PC-3 (cell line): Measurements from ENCODE around the gene KRT80.

ENCODE experiments used
- EZH2 ChIP-seq: fragments of 300-600 bp; sonication (generic); IDR thresholded peaks from one replicate; pipeline ENCODE4 v1.6.1; 2017; ENCODE audit warnings: antibody characterized with exemption, mild to moderate bottlenecking, low read length; ENCODE audit not compliant: unreplicated experiment
- TF ChIP-seq, protein P1 (sequence below): fragments of 300-600 bp; sonication (generic); conservative IDR thresholded peaks from 2 replicates; pipeline ENCODE4 v1.5.1; 2017; ENCODE audit warnings: antibody characterized with exemption, low read depth, mild to moderate bottlenecking, low read length

DNA sequence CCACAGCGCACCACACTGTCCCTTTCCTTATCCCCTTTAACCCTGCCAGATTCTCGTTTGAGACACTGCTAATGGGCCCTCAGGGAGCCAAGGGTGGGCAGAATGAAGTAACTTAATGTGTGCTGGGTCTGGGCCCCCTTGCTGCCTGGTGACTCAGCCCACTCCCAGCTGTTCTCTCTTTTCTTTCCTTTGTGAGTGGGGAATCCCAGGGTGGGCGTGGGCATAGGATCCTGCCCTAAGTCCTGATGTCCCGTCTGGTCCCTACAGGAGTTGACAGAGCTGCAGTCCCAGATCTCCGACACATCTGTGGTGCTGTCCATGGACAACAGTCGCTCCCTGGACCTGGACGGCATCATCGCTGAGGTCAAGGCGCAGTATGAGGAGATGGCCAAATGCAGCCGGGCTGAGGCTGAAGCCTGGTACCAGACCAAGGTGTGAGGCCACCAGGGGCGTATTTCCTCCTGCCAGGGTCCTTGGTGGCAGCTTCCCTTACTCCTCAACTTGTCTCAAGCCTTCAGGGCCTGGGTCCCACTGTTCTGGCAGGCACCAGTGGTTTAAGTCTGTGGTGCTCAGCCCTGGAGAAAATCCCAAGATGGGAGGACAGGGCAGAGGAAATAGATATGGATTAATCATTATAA lies 49.5 kb upstream of the KRT80 start:
- TF ChIP-seq, protein P1, sequence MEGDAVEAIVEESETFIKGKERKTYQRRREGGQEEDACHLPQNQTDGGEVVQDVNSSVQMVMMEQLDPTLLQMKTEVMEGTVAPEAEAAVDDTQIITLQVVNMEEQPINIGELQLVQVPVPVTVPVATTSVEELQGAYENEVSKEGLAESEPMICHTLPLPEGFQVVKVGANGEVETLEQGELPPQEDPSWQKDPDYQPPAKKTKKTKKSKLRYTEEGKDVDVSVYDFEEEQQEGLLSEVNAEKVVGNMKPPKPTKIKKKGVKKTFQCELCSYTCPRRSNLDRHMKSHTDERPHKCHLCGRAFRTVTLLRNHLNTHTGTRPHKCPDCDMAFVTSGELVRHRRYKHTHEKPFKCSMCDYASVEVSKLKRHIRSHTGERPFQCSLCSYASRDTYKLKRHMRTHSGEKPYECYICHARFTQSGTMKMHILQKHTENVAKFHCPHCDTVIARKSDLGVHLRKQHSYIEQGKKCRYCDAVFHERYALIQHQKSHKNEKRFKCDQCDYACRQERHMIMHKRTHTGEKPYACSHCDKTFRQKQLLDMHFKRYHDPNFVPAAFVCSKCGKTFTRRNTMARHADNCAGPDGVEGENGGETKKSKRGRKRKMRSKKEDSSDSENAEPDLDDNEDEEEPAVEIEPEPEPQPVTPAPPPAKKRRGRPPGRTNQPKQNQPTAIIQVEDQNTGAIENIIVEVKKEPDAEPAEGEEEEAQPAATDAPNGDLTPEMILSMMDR, result no peak
- no peak for TF ChIP-seq EZH2
